Measurements from ENCODE around the gene AXDND1.

DNA sequence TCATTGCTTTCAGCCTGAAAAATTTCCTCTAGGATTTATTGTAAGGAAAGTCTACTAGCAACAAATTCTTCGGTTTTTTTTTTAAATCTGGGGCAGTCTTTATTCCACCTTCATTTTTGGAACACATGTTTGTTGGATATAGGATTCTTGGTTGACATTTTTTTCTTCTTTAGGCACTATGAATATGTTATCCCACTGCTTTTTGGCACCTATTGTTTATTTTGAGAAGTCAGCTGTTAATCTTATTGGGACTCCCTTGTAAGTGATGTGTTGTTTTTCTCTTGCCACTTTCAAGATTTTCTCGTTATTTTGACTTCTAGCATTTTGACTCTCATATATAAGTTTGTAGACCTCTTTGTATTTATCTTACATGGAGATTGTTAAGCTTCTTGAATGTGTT, 110.7 kb downstream of the AXDND1 start:
- TF ChIP-seq, protein P1, sequence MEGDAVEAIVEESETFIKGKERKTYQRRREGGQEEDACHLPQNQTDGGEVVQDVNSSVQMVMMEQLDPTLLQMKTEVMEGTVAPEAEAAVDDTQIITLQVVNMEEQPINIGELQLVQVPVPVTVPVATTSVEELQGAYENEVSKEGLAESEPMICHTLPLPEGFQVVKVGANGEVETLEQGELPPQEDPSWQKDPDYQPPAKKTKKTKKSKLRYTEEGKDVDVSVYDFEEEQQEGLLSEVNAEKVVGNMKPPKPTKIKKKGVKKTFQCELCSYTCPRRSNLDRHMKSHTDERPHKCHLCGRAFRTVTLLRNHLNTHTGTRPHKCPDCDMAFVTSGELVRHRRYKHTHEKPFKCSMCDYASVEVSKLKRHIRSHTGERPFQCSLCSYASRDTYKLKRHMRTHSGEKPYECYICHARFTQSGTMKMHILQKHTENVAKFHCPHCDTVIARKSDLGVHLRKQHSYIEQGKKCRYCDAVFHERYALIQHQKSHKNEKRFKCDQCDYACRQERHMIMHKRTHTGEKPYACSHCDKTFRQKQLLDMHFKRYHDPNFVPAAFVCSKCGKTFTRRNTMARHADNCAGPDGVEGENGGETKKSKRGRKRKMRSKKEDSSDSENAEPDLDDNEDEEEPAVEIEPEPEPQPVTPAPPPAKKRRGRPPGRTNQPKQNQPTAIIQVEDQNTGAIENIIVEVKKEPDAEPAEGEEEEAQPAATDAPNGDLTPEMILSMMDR (IDR thresholded peaks at IDR 0.05; ENCODE audit: low read depth, low read length): no peak
- TF ChIP-seq EZH2phosphoT487 (IDR thresholded peaks at IDR 0.05; ENCODE audit: low read depth): no peak

Measured in OCI-LY3 (cell line).